ENCODE measurements around the gene NUDT3.
"Not testable (repeated sequence)": the region's sequence is repeated elsewhere in the genome, so short reads cannot be mapped to it uniquely, and the experiment has no call there.

GRCh38 chr6:34252395-34252794, 140.1 kb downstream of the NUDT3 start:
- TF ChIP-seq EZH2 (IDR thresholded peaks at IDR 0.05; ENCODE audit: insufficient read depth, poor library complexity, severe bottlenecking); EZH2phosphoT487 (IDR thresholded peaks at IDR 0.05; ENCODE audit: insufficient read depth, low read depth): not testable (repeated sequence)
